Mucosa of stomach (tissue), 1 donor: ENCODE data around the gene KCNQ4.

Experiments
- H3K27me3 ChIP-seq: one replicate; pipeline ENCODE4 v1.7.0; 2013; ENCODE audit warnings: mild to moderate bottlenecking, low read length; ENCODE audit not compliant: control insufficient read depth, insufficient read depth
- H3K36me3 ChIP-seq: one replicate; pipeline ENCODE4 v1.7.0; 2013; ENCODE audit warnings: low read length; ENCODE audit not compliant: control insufficient read depth, insufficient read depth
- H3K4me1 ChIP-seq: one replicate; pipeline ENCODE4 v1.7.0; 2013; ENCODE audit warnings: mild to moderate bottlenecking, low read length; ENCODE audit not compliant: control insufficient read depth, insufficient read depth
- H3K4me3 ChIP-seq: one replicate; pipeline ENCODE4 v1.7.0; 2013; ENCODE audit warnings: low read length
- H3K9ac ChIP-seq: one replicate; pipeline ENCODE4 v1.7.0; 2013; ENCODE audit warnings: mild to moderate bottlenecking, low read length, moderate library complexity
- H3K9me3 ChIP-seq: one replicate; pipeline ENCODE4 v1.7.0; 2013; ENCODE audit warnings: mild to moderate bottlenecking, low read length, moderate library complexity; ENCODE audit not compliant: control insufficient read depth
- donor health status: Pancreatic carcinoma.

The KCNQ4 gene

GRCh38 chr1:40758578-40759343, 24.8 kb upstream of the KCNQ4 start:
- no peak overlapping the region for H3K4me3 ChIP-seq
- peaks cover 15% of the 10 kb centered on the region for H3K36me3 ChIP-seq
- H3K9me3 ChIP-seq, result no peaks in the 10 kb centered on the region
- H3K4me1 ChIP-seq, result no peaks in the 10 kb centered on the region
- H3K27me3 ChIP-seq, result no peaks in the 10 kb centered on the region
- H3K9ac ChIP-seq, result no peak overlapping the region

- no peak overlapping the region for H3K9ac ChIP-seq
- H3K9me3 ChIP-seq, result no peaks in the 10 kb centered on the region
- H3K36me3 ChIP-seq, result peaks cover 25% of the 10 kb centered on the region
- no peaks in the 10 kb centered on the region for H3K4me1 ChIP-seq
- no peak overlapping the region for H3K4me3 ChIP-seq
- no peaks in the 10 kb centered on the region for H3K27me3 ChIP-seq
Observed at GRCh38 chr1:40760984-40761383, 22.6 kb upstream of the KCNQ4 start.

GRCh38 chr1:40762144-40762923, 21.3 kb upstream of the KCNQ4 start:
- Histone ChIP-seq H3K27me3 (no peaks in the 10 kb centered on the region), H3K36me3 (peaks cover 32% of the 10 kb centered on the region), H3K4me3 (no peak overlapping the region), H3K9me3 (no peaks in the 10 kb centered on the region), H3K9ac (no peak overlapping the region), H3K4me1 (no peaks in the 10 kb centered on the region)

- Histone ChIP-seq H3K9me3 (no peaks in the 10 kb centered on the region), H3K9ac (no peak overlapping the region), H3K36me3 (peaks cover 23% of the 10 kb centered on the region), H3K4me3 (no peak overlapping the region), H3K4me1 (no peaks in the 10 kb centered on the region), H3K27me3 (no peaks in the 10 kb centered on the region)
Observed at GRCh38 chr1:40763742-40764532, 19.6 kb upstream of the KCNQ4 start.

- no peak overlapping the region for H3K4me3 ChIP-seq
- H3K9ac ChIP-seq, result no peak overlapping the region
- peaks cover 23% of the 10 kb centered on the region for H3K36me3 ChIP-seq
- no peaks in the 10 kb centered on the region for H3K27me3 ChIP-seq
- no peaks in the 10 kb centered on the region for H3K9me3 ChIP-seq
- no peaks in the 10 kb centered on the region for H3K4me1 ChIP-seq
Observed at GRCh38 chr1:40764981-40765380, 18.6 kb upstream of the KCNQ4 start.

DNA sequence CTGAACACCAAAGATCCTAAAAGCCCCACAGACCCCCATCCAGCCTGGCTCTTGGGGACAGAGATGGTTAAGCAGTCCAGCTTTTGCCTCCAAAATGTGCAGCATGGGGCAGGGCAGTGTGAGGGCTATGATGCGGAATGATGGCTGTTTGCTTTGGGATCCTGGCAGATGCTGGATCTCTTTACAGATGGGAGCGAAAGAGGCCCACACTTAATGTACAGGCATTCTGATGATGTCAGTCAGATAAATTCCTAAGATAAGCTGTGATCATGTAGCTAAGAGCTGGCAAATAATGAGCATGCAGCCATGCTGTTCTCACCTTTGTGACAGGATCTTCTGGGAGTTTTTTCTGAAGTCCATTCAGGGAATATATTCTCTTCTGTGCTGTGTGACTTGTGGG, 17.6 kb upstream of the KCNQ4 start:
- Histone ChIP-seq H3K9me3 (no peaks in the 10 kb centered on the region), H3K27me3 (no peaks in the 10 kb centered on the region), H3K9ac (no peak overlapping the region), H3K4me1 (no peaks in the 10 kb centered on the region), H3K4me3 (no peak overlapping the region), H3K36me3 (peaks cover 23% of the 10 kb centered on the region)

- Histone ChIP-seq H3K9me3 (no peaks in the 10 kb centered on the region), H3K36me3 (peaks cover 23% of the 10 kb centered on the region), H3K4me3 (no peak overlapping the region), H3K4me1 (no peaks in the 10 kb centered on the region), H3K9ac (no peak overlapping the region), H3K27me3 (no peaks in the 10 kb centered on the region)
Observed at GRCh38 chr1:40766560-40766959, 17.0 kb upstream of the KCNQ4 start.

- Histone ChIP-seq H3K9me3 (no peaks in the 10 kb centered on the region), H3K9ac (no peak overlapping the region), H3K4me1 (no peaks in the 10 kb centered on the region), H3K36me3 (peaks cover 23% of the 10 kb centered on the region), H3K4me3 (no peak overlapping the region), H3K27me3 (no peaks in the 10 kb centered on the region)
Observed at GRCh38 chr1:40768146-40768990, 15.2 kb upstream of the KCNQ4 start.

- Histone ChIP-seq H3K9me3 (no peaks in the 10 kb centered on the region), H3K36me3 (peaks cover 15% of the 10 kb centered on the region), H3K9ac (no peak overlapping the region), H3K4me3 (no peak overlapping the region), H3K27me3 (no peaks in the 10 kb centered on the region), H3K4me1 (peaks cover 11% of the 10 kb centered on the region)
Observed at GRCh38 chr1:40769815-40770214, 13.8 kb upstream of the KCNQ4 start.

GRCh38 chr1:40770296-40771070, 13.1 kb upstream of the KCNQ4 start:
- Histone ChIP-seq H3K36me3 (peaks cover 13% of the 10 kb centered on the region), H3K4me3 (no peak overlapping the region), H3K9me3 (no peaks in the 10 kb centered on the region), H3K4me1 (peaks cover 11% of the 10 kb centered on the region), H3K27me3 (no peaks in the 10 kb centered on the region), H3K9ac (no peak overlapping the region)
